ENCODE results near the gene DSTN.

GRCh38 chr20:17622086-17622850 is 52.4 kb downstream of the DSTN start:
- no peak for TF ChIP-seq CTCF (conservative IDR thresholded peaks at IDR 0.05)
- no peak for TF ChIP-seq ZFX (IDR thresholded peaks at IDR 0.05)
